GM12878 (cell line): ENCODE data around the gene EFCAB11. TPM values are rescaled to one million over a fixed set of nuclear protein-coding genes. Genes with fewer than 3 reads are reported as not detected.

Source experiments
- ATAC-seq: fragments of 200-7000 bp; cut with Tn5 transposase; 3 replicates; pipeline ENCODE4 v1.9.1; 2020; ENCODE audit warnings: mild to moderate bottlenecking, moderate library complexity
- BruUV-seq: library from RNA; stranded (reverse); fragments of 400-500 nt; replicated peaks from 2 replicates; lab custom pipeline; 2021; lab: Mats Ljungman, UMichigan
- CTCF ChIA-PET: fragments of 300-600 bp; sonication (Branson Sonifier 250); formaldehyde crosslinking; extraction: SDS; loops from one replicate; lab custom pipeline; 2021; ENCODE audit warnings: inconsistent platforms; lab: Yijun Ruan, JAX
- POLR2A ChIA-PET: fragments of 350-600 bp; formaldehyde crosslinking; extraction: SDS; loops from one replicate; lab custom pipeline; 2021; ENCODE audit warnings: inconsistent platforms; lab: Charles Lee
- RAD21 ChIA-PET: fragments of 300-600 bp; sonication (Branson Sonifier 250); formaldehyde crosslinking; loops from one replicate; lab custom pipeline; 2023; ENCODE audit warnings: antibody characterized with exemption; ENCODE audit not compliant: unreplicated experiment; lab: Charles Lee
- SMC1A ChIA-PET: fragments of 300-600 bp; sonication (Branson Sonifier 250); formaldehyde crosslinking; loops from one replicate; lab custom pipeline; 2023; ENCODE audit not compliant: unreplicated experiment, uncharacterized antibody; lab: Charles Lee
- DNase-seq: peaks from one replicate; pipeline ENCODE4 v3.0.0-alpha.2; 2011; ENCODE audit warnings: low read depth, low spot score
- FAIRE-seq: peaks from 3 replicates; lab custom pipeline; 2011; peaks lifted over from hg19 to GRCh38; lab: Jason Lieb, UNC
- H2AFZ ChIP-seq: 2 replicates; pipeline ENCODE4 v1.6.0; 2011; ENCODE audit warnings: low read depth, low read length, control low read depth; ENCODE audit not compliant: control insufficient read depth
- H3K27ac ChIP-seq: 2 replicates; pipeline ENCODE4 v1.5.1; 2011; ENCODE audit warnings: control low read depth; ENCODE audit not compliant: control insufficient read depth, insufficient read depth
- H3K27me3 ChIP-seq, 2 experiments: replicated peaks in 1 of 2; 2 replicates each; pipeline versions ENCODE4 v1.6.0 to v1.6.1; 2011; ENCODE audit warnings: low read length in 1 of 2; ENCODE audit not compliant: control insufficient read depth in 2 of 2, insufficient read depth in 2 of 2
- H3K36me3 ChIP-seq, 2 experiments: 2 replicates each; pipeline ENCODE4 v1.5.1; 2011; ENCODE audit warnings: low read length in 1 of 2; ENCODE audit not compliant: control insufficient read depth in 2 of 2, insufficient read depth in 2 of 2
- H3K4me1 ChIP-seq: 2 replicates; pipeline ENCODE4 v1.6.1; 2011; ENCODE audit warnings: mild to moderate bottlenecking, low read length, moderate library complexity, mixed read lengths; ENCODE audit not compliant: control insufficient read depth, insufficient read depth
- H3K4me2 ChIP-seq: 2 replicates; pipeline ENCODE4 v1.6.0; 2011; ENCODE audit warnings: control low read depth; ENCODE audit not compliant: control insufficient read depth, insufficient read depth
- H3K4me3 ChIP-seq: fragments of 200-600 bp; sonication (generic); 2 replicates; pipeline ENCODE4 v1.5.1; 2016
- H3K79me2 ChIP-seq: 2 replicates; pipeline ENCODE4 v1.6.0; 2011; ENCODE audit warnings: low read length; ENCODE audit not compliant: control insufficient read depth, insufficient read depth
- H3K9ac ChIP-seq: 2 replicates; pipeline ENCODE4 v1.8.0; 2011; ENCODE audit warnings: low read length, control low read depth, mixed read lengths; ENCODE audit not compliant: control insufficient read depth, insufficient read depth
- H3K9me3 ChIP-seq: replicated peaks from 3 replicates; pipeline ENCODE4 v1.5.1; 2011; ENCODE audit warnings: mild to moderate bottlenecking, low read length; ENCODE audit not compliant: control insufficient read depth, insufficient read depth
- H4K20me1 ChIP-seq: 2 replicates; pipeline ENCODE4 v1.6.0; 2011; ENCODE audit not compliant: control insufficient read depth, insufficient read depth
- ASH2L ChIP-seq: fragments of 300-600, 200-600 bp; sonication (generic); IDR thresholded peaks from 2 replicates; pipeline ENCODE4 v1.6.1; 2017; ENCODE audit warnings: low read depth, mild to moderate bottlenecking, borderline replicate concordance
- CHD4 ChIP-seq: fragments of 200-600 bp; sonication (generic); IDR thresholded peaks from 2 replicates; pipeline ENCODE4 v1.6.1; 2016; ENCODE audit warnings: mild to moderate bottlenecking
- MEF2A ChIP-seq: IDR thresholded peaks from 2 replicates; pipeline ENCODE4 v1.6.1; 2011; ENCODE audit warnings: low read depth, mild to moderate bottlenecking, low read length, moderate library complexity; ENCODE audit not compliant: insufficient read depth
- NBN ChIP-seq: fragments of 450-650 bp; IDR thresholded peaks from 2 replicates; pipeline ENCODE4 v1.6.1; 2016
- NFYB ChIP-seq: IDR thresholded peaks from 2 replicates; pipeline ENCODE4 v1.6.1; 2011; ENCODE audit warnings: low read depth, mild to moderate bottlenecking, low read length, improper control_type of control experiment, moderate library complexity; ENCODE audit not compliant: insufficient read depth
- RAD21 ChIP-seq: IDR thresholded peaks from 2 replicates; pipeline ENCODE4 v1.6.1; 2011; ENCODE audit warnings: mild to moderate bottlenecking, low read depth, low read length, moderate library complexity; ENCODE audit not compliant: insufficient read depth
- RELA ChIP-seq: fragments of 450-650 bp; IDR thresholded peaks from 2 replicates; pipeline ENCODE4 v1.8.0; 2014; ENCODE audit warnings: borderline replicate concordance; ENCODE audit not compliant: partially characterized antibody
- SREBF2 ChIP-seq: IDR thresholded peaks from 2 replicates; pipeline ENCODE4 v1.6.1; 2012; ENCODE audit warnings: mild to moderate bottlenecking, low read length
- ZNF384 ChIP-seq: IDR thresholded peaks from 2 replicates; pipeline ENCODE4 v1.6.1; 2012; ENCODE audit warnings: low read depth, mild to moderate bottlenecking, low read length, improper control_type of control experiment, borderline replicate concordance
- WGBS: methylation state at CpG from one replicate; pipeline ENCODE4 v1.1.6; 2016; ENCODE audit warnings: low lambda C conversion rate; ENCODE audit not compliant: insufficient replicate concordance, insufficient coverage; ENCODE audit errors: missing lambda C conversion rate; 5-methylcytosine and 5-hydroxymethylcytosine counted together
- in situ Hi-C: fragments of 300-500 bp; cut with MboI; formaldehyde crosslinking; loops from 9 replicates; pipeline ENCODE4 v1.14.3; 2018; ENCODE audit warnings: mixed read lengths
- intact Hi-C: fragments of 100-400 bp; cut with micrococcal nuclease; formaldehyde crosslinking; loops from one replicate; pipeline ENCODE4 v1.14.2; 2022; ENCODE audit not compliant: unreplicated experiment
- polyA plus RNA-seq, 11 experiments: library from polyadenylated mRNA; depleted of rRNA in 4 of 11; unstranded in 6 of 11; stranded (reverse) in 5 of 11; fragments of >200 nt; fragmentation: Nextera tagmentation in 4 of 11; fragmentation: Illumina TruSeq in 1 of 11; extraction: Ambion mirVana in 4 of 11; extraction: Trizol in 1 of 11; gene quantifications; 1 replicate in 1 of 11; 2 replicates in 10 of 11; pipeline versions ENCODE4 v1.2.1 to v1.2.3, GENCODE V29; 2011 to 2016; ENCODE audit warnings: inconsistent platforms in 2 of 11, missing spikeins in 2 of 11, low read depth in 1 of 11
- total RNA-seq, 4 experiments: library from RNA; depleted of rRNA in 3 of 4; stranded (reverse); fragments of >200 nt in 3 of 4; fragmentation: Illumina TruSeq in 1 of 4; extraction: Trizol in 1 of 4; gene quantifications; 2 replicates each; pipeline versions ENCODE4 v1.2.1 to v1.2.3, GENCODE V29; 2013 to 2021

EFCAB11 gene
- total and polyA plus RNA-seq, 10 of the 15 experiments (the other 5 are each of a cell fraction or from before 2014, with no cell fraction given), result 8.6 to 37.4 (median 18.0) TPM

DNA sequence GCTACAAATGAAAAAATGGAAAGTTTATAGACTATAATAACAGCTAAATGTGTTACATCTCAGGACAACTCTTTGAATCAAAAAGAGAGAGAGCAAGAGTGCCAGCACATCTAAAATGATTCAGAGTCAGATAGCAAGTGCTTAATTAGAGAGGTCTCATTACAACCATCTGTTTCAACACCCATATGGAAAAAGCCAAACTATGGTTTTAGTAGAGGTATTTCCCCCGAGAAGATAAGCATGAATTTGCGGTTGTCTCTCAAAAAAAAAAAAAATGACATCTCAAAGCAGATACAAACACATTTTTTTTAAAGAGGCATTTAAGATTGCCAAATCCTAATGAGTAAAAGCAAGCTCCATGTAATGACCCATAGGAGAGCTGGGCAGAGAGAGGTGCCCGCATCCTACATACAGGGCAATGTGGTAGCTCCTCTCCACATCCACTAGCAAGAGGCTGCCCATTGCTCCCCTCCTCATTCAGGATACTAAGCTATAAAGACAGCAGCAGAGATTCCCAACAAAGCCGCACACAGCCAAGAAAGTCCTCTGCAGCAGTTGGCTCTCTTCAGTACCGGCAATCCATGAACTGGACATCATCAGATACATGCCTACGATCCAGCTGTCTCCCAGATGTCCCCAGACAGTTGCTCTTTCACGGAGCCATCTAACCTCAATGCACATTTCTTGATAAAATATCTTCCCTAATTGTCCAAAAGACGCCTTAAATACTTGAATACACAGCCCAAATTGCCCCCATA, 100.4 kb downstream of the EFCAB11 start:
- ChIA-PET CTCF (interaction anchor here (0.6 to 0.8 kb wide), 4 partner anchors 11 to 600 kb away, joined by 3 read pairs; no protein-coding TSS in a partner anchor), POLR2A (interaction anchor here (0.7 kb wide), 1 partner anchor 764 kb away, joined by 3 read pairs; no protein-coding TSS in a partner anchor), RAD21 (interaction anchor here (0.6 kb wide), 1 partner anchor 677 kb away, joined by 3 read pairs; no protein-coding TSS in a partner anchor), SMC1A (no interaction called here)
- DNase-seq, result no peak
- no peak overlapping the region for H3K9ac ChIP-seq
- H3K9me3 ChIP-seq, result no peaks in the 10 kb centered on the region
- BruUV-seq, result no TSS peak
- H3K27ac ChIP-seq, result no peak overlapping the region
- H4K20me1 ChIP-seq, result no peaks in the 10 kb centered on the region
- intact Hi-C loops (no loop called here), in situ Hi-C loops (no loop called here)
- 89% methylated on average over 8 of the region's 8 CpGs for WGBS
- TF ChIP-seq CHD4, result no peak
- TF ChIP-seq SREBF2, result no peak
- no peak for TF ChIP-seq NBN
- no peak for TF ChIP-seq ASH2L
- no peak for TF ChIP-seq RELA
- no peak for TF ChIP-seq MEF2A
- no peak for TF ChIP-seq ZNF384
- TF ChIP-seq NFYB, result no peak
- no peak for TF ChIP-seq RAD21
- no peak overlapping the region for H2AFZ ChIP-seq
- H3K36me3 ChIP-seq, result no peaks in the 10 kb centered on the region
- no peak overlapping the region for H3K4me2 ChIP-seq
- H3K79me2 ChIP-seq, result no peaks in the 10 kb centered on the region
- H3K27me3 ChIP-seq, result no peaks in the 10 kb centered on the region
- no peak for FAIRE-seq
- ATAC-seq, result no peak
- no peak overlapping the region for H3K4me3 ChIP-seq
- no peaks in the 10 kb centered on the region for H3K4me1 ChIP-seq
